GM19240 (cell line): ENCODE results near the gene CDKN3.
"Not testable (repeated sequence)": the region's sequence is repeated elsewhere in the genome, so short reads cannot be mapped to it uniquely, and the experiment has no call there.

Experiments used
- DNase-seq: peaks from one replicate; pipeline ENCODE4 v3.0.0; 2011; ENCODE audit warnings: low spot score; ENCODE audit not compliant: insufficient read length

The CDKN3 gene

DNA sequence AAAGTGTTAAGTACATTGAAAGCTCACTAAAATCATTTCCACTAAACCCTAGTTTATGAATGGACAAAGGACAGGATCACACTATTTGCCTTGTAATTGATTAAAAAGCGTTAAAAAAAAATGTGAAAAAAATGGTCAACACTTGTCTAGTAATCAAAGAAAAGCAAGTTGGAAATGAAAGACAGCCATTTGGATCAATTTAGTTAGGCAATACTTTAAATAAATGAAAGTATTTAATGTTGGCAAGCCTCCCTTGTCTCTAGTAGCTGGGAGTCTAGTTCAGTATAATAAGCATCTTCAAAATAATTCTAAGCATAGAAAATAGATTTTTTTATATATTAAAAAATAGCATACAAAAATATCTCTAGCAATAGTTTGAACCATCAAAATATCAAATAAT, 58.6 kb downstream of the CDKN3 start:
- no peak for DNase-seq

GRCh38 chr14:54456820-54457608, 60.2 kb downstream of the CDKN3 start:
- not testable (repeated sequence) for DNase-seq

DNA sequence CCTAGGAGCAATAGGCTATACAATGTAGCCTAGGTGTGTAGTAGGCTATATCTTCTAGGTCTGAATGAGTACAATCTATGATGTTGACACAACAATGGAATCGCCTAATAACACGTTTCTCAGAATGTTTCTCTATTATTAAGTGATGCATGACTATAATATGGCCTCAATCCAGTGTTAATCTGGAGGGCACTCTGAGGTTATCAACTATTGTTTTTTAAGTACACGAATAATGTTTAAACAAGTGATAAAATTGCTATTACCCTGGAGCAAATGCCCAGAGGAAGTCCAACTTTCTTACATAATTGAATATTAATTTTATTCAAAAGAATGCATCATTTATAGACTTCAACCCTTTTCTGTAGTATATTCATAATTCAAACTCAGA, 60.8 kb downstream of the CDKN3 start:
- DNase-seq = no peak

DNA sequence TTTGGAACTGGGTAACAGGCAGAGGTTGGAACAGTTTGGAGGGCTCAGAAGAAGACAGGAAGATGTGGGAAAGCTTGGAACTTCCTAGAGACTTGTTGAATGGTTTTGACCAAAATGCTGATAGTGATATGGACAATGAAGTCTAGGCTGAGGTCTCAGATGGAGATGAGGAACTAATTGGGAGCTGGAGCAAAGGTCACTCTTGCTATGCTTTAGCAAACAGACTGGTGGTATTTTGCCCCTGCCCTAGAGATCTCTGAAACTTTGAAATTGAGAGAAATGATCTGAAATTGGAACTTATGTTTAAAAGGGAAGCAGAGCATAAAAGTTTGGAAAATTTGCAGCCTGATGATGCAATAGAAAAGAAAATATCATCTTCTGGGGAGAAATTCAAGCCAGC, 61.7 kb downstream of the CDKN3 start:
- not testable (repeated sequence) for DNase-seq

DNA sequence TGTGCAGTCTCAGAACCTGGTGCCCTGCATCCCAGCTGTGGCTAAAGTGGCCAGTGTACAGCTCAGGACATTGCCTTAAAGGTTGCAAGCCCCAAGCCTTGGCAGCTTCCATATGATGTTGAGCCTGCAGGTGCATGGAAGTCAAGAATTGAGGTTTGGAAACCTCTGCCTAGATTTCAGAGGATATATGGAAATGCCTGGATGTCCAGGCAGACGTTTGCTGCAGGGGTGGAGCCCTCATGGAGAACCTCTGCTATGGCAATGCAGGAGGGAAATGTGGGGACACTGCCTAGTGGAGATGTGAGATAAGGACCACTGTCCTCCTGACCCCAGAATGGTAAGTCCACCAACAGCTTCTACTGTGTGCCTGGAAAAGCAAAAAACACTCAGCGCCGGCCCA, 62.3 kb downstream of the CDKN3 start:
- DNase-seq = no peak

GRCh38 chr14:54462048-54462447, 65.2 kb downstream of the CDKN3 start:
- DNase-seq = no peak

GRCh38 chr14:54465654-54466053, 68.8 kb downstream of the CDKN3 start:
- no peak for DNase-seq

DNA sequence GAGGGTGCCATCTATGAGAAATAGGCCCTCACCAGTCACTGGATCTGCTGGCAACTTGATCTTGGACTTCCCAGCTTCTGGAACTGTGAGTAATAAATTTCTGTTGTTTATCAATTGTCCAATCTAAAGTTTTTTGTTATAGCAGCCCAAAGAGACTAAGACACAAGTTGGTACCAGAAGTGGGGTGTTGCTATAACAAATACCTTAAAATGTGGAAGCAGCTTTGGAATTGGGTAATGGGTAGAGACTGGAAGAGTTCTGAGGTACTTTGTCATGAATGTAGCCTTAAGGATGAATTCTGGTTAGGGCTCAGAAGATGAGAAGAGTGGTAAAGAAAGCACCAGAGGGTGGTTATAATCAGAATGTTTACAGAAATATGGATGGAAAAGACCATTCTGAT, 70.5 kb downstream of the CDKN3 start:
- no peak for DNase-seq
